Endothelial cell of umbilical vein (primary cell): ENCODE data around the gene RNF183. TPM values are rescaled to one million over a fixed set of nuclear protein-coding genes. Genes with fewer than 3 reads are reported as not detected.

Experiments used
- BruUV-seq: library from RNA; stranded (reverse); fragments of 400-500 nt; replicated peaks from 2 replicates; lab custom pipeline; 2021; lab: Mats Ljungman, UMichigan
- CTCF ChIA-PET: fragments of 300-600, 350-600 bp; sonication (Branson Sonifier 250); formaldehyde crosslinking; loops from one replicate; lab custom pipeline; 2021; ENCODE audit warnings: antibody characterized with exemption, inconsistent platforms; lab: Charles Lee
- POLR2A ChIA-PET: fragments of 300-600, 350-600 bp; sonication (Branson Sonifier 250); formaldehyde crosslinking; loops from one replicate; lab custom pipeline; 2021; ENCODE audit warnings: antibody characterized with exemption, inconsistent platforms; lab: Charles Lee
- DNase-seq: peaks from one replicate; pipeline ENCODE4 v3.0.0-alpha.2; 2011; ENCODE audit warnings: low read depth, low spot score
- FAIRE-seq: peaks from 2 replicates; lab custom pipeline; 2011; peaks lifted over from hg19 to GRCh38; lab: Jason Lieb, UNC
- H2AFZ ChIP-seq: 2 replicates; pipeline ENCODE4 v1.6.0; 2012; ENCODE audit warnings: low read depth, low read length, control low read depth, inconsistent platforms
- H3K27ac ChIP-seq: 2 replicates; pipeline ENCODE4 v1.5.1; 2011; ENCODE audit warnings: low read depth, mild to moderate bottlenecking, control low read depth, low read length, moderate library complexity; ENCODE audit not compliant: insufficient read depth
- H3K27me3 ChIP-seq, 2 experiments: 2 replicates each; pipeline versions ENCODE4 v1.6.0 to v1.6.1; 2011; ENCODE audit warnings: low read length in 2 of 2, mixed read lengths in 1 of 2; ENCODE audit not compliant: control insufficient read depth in 2 of 2, insufficient read depth in 2 of 2
- H3K36me3 ChIP-seq, 2 experiments: 2 replicates in 1 of 2; 3 replicates in 1 of 2; pipeline ENCODE4 v1.5.1; 2011; ENCODE audit warnings: low read length in 2 of 2, mild to moderate bottlenecking in 1 of 2, moderate library complexity in 1 of 2; ENCODE audit not compliant: control insufficient read depth in 2 of 2, insufficient read depth in 2 of 2; ENCODE audit errors: extremely low read depth in 1 of 2
- H3K4me1 ChIP-seq: 3 replicates; pipeline ENCODE4 v1.5.1; 2011; ENCODE audit warnings: mild to moderate bottlenecking, low read length; ENCODE audit not compliant: control insufficient read depth, insufficient read depth; ENCODE audit errors: extremely low read depth
- H3K4me2 ChIP-seq: 2 replicates; pipeline ENCODE4 v1.6.1; 2011; ENCODE audit warnings: low read length, control low read depth, mixed read lengths; ENCODE audit not compliant: insufficient read depth
- H3K4me3 ChIP-seq, 3 experiments: fragments of 200-600 bp in 1 of 3; sonication (generic), shearing (Covaris generic) in 1 of 3; replicated peaks in 1 of 3; 2 replicates each; pipeline ENCODE4 v1.5.1; 2011 to 2016; ENCODE audit warnings: control low read depth in 3 of 3, low read length in 3 of 3, mild to moderate bottlenecking in 2 of 3, inconsistent platforms in 1 of 3, low read depth in 1 of 3, moderate library complexity in 1 of 3; ENCODE audit not compliant: insufficient read depth in 1 of 3
- H3K79me2 ChIP-seq: 2 replicates; pipeline ENCODE4 v1.6.0; 2012; ENCODE audit warnings: low read length, inconsistent platforms; ENCODE audit not compliant: control insufficient read depth, insufficient read depth
- H3K9ac ChIP-seq: replicated peaks from 2 replicates; pipeline ENCODE3; 2011; ENCODE audit warnings: low read length, control low read depth; ENCODE audit not compliant: insufficient read depth; ENCODE audit errors: extremely low read depth
- H3K9me1 ChIP-seq: replicated peaks from 3 replicates; pipeline ENCODE4 v1.6.0; 2011; ENCODE audit warnings: mild to moderate bottlenecking, low read length; ENCODE audit not compliant: control insufficient read depth, insufficient read depth; ENCODE audit errors: extremely low read depth
- H3K9me3 ChIP-seq: replicated peaks from 2 replicates; pipeline ENCODE4 v1.5.1; 2012; ENCODE audit warnings: low read length, inconsistent platforms; ENCODE audit not compliant: control insufficient read depth, insufficient read depth
- H4K20me1 ChIP-seq: replicated peaks from 2 replicates; pipeline ENCODE3; 2011; ENCODE audit warnings: mild to moderate bottlenecking, low read length; ENCODE audit not compliant: control insufficient read depth, insufficient read depth; ENCODE audit errors: extremely low read depth
- EZH2 ChIP-seq: IDR thresholded peaks from 2 replicates; pipeline ENCODE4 v1.6.1; 2012; ENCODE audit warnings: borderline replicate concordance, low read depth, mild to moderate bottlenecking, moderate library complexity, low read length, inconsistent platforms; ENCODE audit not compliant: severe bottlenecking
- FOS ChIP-seq: IDR thresholded peaks from 2 replicates; pipeline ENCODE4 v1.6.1; 2011; ENCODE audit warnings: mild to moderate bottlenecking, low read length, moderate library complexity, borderline replicate concordance; ENCODE audit not compliant: insufficient read depth
- GATA2 ChIP-seq: IDR thresholded peaks from 2 replicates; pipeline ENCODE4 v1.7.0; 2011; ENCODE audit warnings: low read depth, mild to moderate bottlenecking, moderate library complexity, mixed read lengths, low read length; ENCODE audit not compliant: insufficient read length, insufficient read depth
- MYC ChIP-seq: IDR thresholded peaks from one replicate; pipeline ENCODE4 v1.6.1; 2011; ENCODE audit warnings: mild to moderate bottlenecking, low read depth, low read length
- POLR2AphosphoS5 ChIP-seq: IDR thresholded peaks from 2 replicates; pipeline ENCODE4 v1.6.1; 2012; ENCODE audit warnings: low read depth, mild to moderate bottlenecking, control low read depth, low read length, moderate library complexity; ENCODE audit not compliant: insufficient read depth
- dilution Hi-C: fragments of 300-500 bp; cut with MboI; formaldehyde crosslinking; loops from one replicate; pipeline ENCODE4 v1.15.0; 2019; ENCODE audit warnings: low sequenced_read_pairs; ENCODE audit not compliant: extremely low pct_ligation_motif_present
- intact Hi-C: fragments of 100-400 bp; cut with micrococcal nuclease; formaldehyde crosslinking; loops from one replicate; pipeline ENCODE4 v1.10.0; 2022
- polyA plus RNA-seq, 4 experiments: library from polyadenylated mRNA; depleted of rRNA in 3 of 4; stranded (reverse) in 3 of 4; unstranded in 1 of 4; fragments of >200 nt; gene quantifications; 2 replicates each; pipeline versions ENCODE4 v1.2.1 to v1.2.3, GENCODE V29; 2011 to 2012; ENCODE audit warnings: missing spikeins in 1 of 4
- total RNA-seq: library from RNA; stranded (reverse); gene quantifications from 2 replicates; pipeline ENCODE4 v1.2.3, GENCODE V29; 2021

RNF183 gene
- total and polyA plus RNA-seq, 2 donors (not counting 3 experiments of a cell fraction or from before 2014, with no cell fraction given): not detected

- no TSS peak for BruUV-seq
- no peak for DNase-seq
- H4K20me1 ChIP-seq: no peaks in the 10 kb centered on the region
- TF ChIP-seq GATA2: no peak
- no peak for TF ChIP-seq FOS
- no peak for TF ChIP-seq EZH2
- POLR2A ChIA-PET: no interaction called here
- dilution Hi-C loops: no loop called here
- peaks cover 5 to 11% of the 10 kb centered on the region in 2 experiments for H3K27me3 ChIP-seq
- CTCF ChIA-PET: no interaction called here
- H3K36me3 ChIP-seq: no peaks in the 10 kb centered on the region
- H3K9me3 ChIP-seq: no peaks in the 10 kb centered on the region
- H3K4me1 ChIP-seq: no peaks in the 10 kb centered on the region
- FAIRE-seq: peak; percentile 8
- H3K9me1 ChIP-seq: no peaks in the 10 kb centered on the region
- no peak overlapping the region for H3K9ac ChIP-seq
- no peak overlapping the region for H3K27ac ChIP-seq
- intact Hi-C loops: no loop called here
- no peak overlapping the region for H3K4me3 ChIP-seq
- no peak overlapping the region for H2AFZ ChIP-seq
- no peak overlapping the region for H3K4me2 ChIP-seq
- H3K79me2 ChIP-seq: no peaks in the 10 kb centered on the region
Measured at GRCh38 chr9:113320051-113320450, 16.9 kb upstream of the RNF183 start.

DNA sequence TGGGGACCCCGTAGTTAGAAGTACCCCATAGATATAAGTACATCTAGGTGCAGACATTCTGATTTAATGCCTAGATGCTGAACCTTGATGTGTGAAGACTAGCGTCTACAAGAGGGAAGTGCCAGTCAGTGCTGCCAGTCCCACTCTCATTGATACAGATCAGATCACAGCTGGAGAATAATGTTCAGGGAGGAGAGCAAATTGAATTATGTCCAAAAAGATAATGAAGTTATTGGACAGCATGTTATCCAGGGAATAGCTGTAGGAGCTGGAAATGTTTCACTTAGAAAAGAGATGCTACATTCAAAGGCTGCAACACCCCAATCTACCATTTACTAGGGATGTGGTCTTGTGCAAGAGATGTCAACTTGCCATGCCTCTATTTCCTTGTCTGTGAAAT, 15.9 kb upstream of the RNF183 start:
- H3K9me1 ChIP-seq: no peaks in the 10 kb centered on the region
- no peaks in the 10 kb centered on the region for H3K79me2 ChIP-seq
- H3K4me3 ChIP-seq: no peak overlapping the region
- no peak overlapping the region for H3K9ac ChIP-seq
- no peak overlapping the region for H3K27ac ChIP-seq
- H3K4me1 ChIP-seq: no peaks in the 10 kb centered on the region
- no peak overlapping the region for H3K4me2 ChIP-seq
- H4K20me1 ChIP-seq: no peaks in the 10 kb centered on the region
- H3K9me3 ChIP-seq: no peaks in the 10 kb centered on the region
- BruUV-seq: no TSS peak
- H3K27me3 ChIP-seq: peaks cover 5 to 11% of the 10 kb centered on the region in 2 experiments
- no peak for FAIRE-seq
- POLR2A ChIA-PET: no interaction called here
- TF ChIP-seq GATA2: no peak
- TF ChIP-seq MYC: no peak
- TF ChIP-seq POLR2AphosphoS5: no peak
- no peak for DNase-seq
- H2AFZ ChIP-seq: no peak overlapping the region
- dilution Hi-C loops: no loop called here
- CTCF ChIA-PET: interaction anchor here (0.7 kb wide), 1 partner anchor 44 kb away, joined by 3 read pairs; the partner anchor contains the start of genes CDC26 and PRPF4
- H3K36me3 ChIP-seq: no peaks in the 10 kb centered on the region
- intact Hi-C loops: no loop called here
